WTC11 (cell line): ENCODE measurements around the gene NKIRAS2. TPM values are rescaled to one million over a fixed set of nuclear protein-coding genes. Genes with fewer than 3 reads are reported as not detected.

ENCODE experiments used
- ATAC-seq: fragments of 200-7000 bp; cut with Tn5 transposase; 2 replicates; pipeline ENCODE4 v1.10.0; 2021; ENCODE audit warnings: mild to moderate bottlenecking, moderate library complexity
- CTCF ChIA-PET: fragments of 300-600 bp; sonication (Branson Sonifier 250); formaldehyde crosslinking; loops from one replicate; lab custom pipeline; 2021; ENCODE audit warnings: antibody characterized with exemption; lab: Charles Lee
- POLR2A ChIA-PET: fragments of 350-600 bp; sonication (Branson Sonifier 250); formaldehyde crosslinking; loops from one replicate; lab custom pipeline; 2021; ENCODE audit warnings: antibody characterized with exemption; lab: Charles Lee
- DNase-seq: peaks from one replicate; pipeline ENCODE4 v3.0.0; 2021; ENCODE audit warnings: low spot score
- H3K27ac Mint-ChIP-seq: 2 replicates; pipeline ENCODE4 v1.8.0; 2021; ENCODE audit warnings: mixed read lengths
- H3K27me3 Mint-ChIP-seq: 2 replicates; pipeline ENCODE4 v1.8.0; 2021; ENCODE audit warnings: low read depth, mild to moderate bottlenecking, moderate library complexity, mixed read lengths
- H3K36me3 Mint-ChIP-seq: 2 replicates; pipeline ENCODE4 v1.8.0; 2021; ENCODE audit warnings: mixed read lengths
- H3K4me1 Mint-ChIP-seq: 2 replicates; pipeline ENCODE4 v1.8.0; 2022; ENCODE audit warnings: mixed read lengths
- H3K4me3 Mint-ChIP-seq: 2 replicates; pipeline ENCODE4 v1.8.0; 2021; ENCODE audit warnings: mild to moderate bottlenecking, moderate library complexity, mixed read lengths
- H3K9me3 Mint-ChIP-seq: 2 replicates; pipeline ENCODE4 v1.8.0; 2021; ENCODE audit warnings: mixed read lengths
- ATF3 ChIP-seq: sonication (generic); formaldehyde crosslinking; conservative IDR thresholded peaks from 2 replicates; pipeline ENCODE4 v1.8.1; 2022; ENCODE audit warnings: mild to moderate bottlenecking, missing genetic modification reagents
- CBFB ChIP-seq: sonication (generic); formaldehyde crosslinking; IDR thresholded peaks from 2 replicates; pipeline ENCODE4 v1.8.1; 2022; ENCODE audit warnings: mild to moderate bottlenecking, low read depth, missing genetic modification reagents
- CREM ChIP-seq: sonication (generic); formaldehyde crosslinking; IDR thresholded peaks from 2 replicates; pipeline ENCODE4 v1.8.1; 2022; ENCODE audit warnings: mild to moderate bottlenecking, missing genetic modification reagents, moderate library complexity
- ELF4 ChIP-seq: sonication (generic); formaldehyde crosslinking; IDR thresholded peaks from 2 replicates; pipeline ENCODE4 v1.8.1; 2022; ENCODE audit warnings: low read depth, mild to moderate bottlenecking, moderate library complexity, missing genetic modification reagents
- EMX1 ChIP-seq: fragments of 250-450 bp; sonication (Bioruptor Pico); IDR thresholded peaks from 2 replicates; pipeline ENCODE4 v1.8.0; 2021; ENCODE audit warnings: mild to moderate bottlenecking
- FOXP1 ChIP-seq: sonication (generic); formaldehyde crosslinking; IDR thresholded peaks from 2 replicates; pipeline ENCODE4 v1.8.0; 2022; ENCODE audit warnings: missing genetic modification reagents, mild to moderate bottlenecking, moderate library complexity, borderline replicate concordance
- IRF1 ChIP-seq: sonication (generic); formaldehyde crosslinking; IDR thresholded peaks from 2 replicates; pipeline ENCODE4 v1.8.0; 2023; ENCODE audit warnings: missing genetic modification reagents
- NR2C2 ChIP-seq: sonication (generic); formaldehyde crosslinking; IDR thresholded peaks from 2 replicates; pipeline ENCODE4 v1.8.0; 2022; ENCODE audit warnings: mild to moderate bottlenecking, missing genetic modification reagents
- RELA ChIP-seq: sonication (generic); formaldehyde crosslinking; IDR thresholded peaks from 2 replicates; pipeline ENCODE4 v1.8.1; 2022; ENCODE audit warnings: missing genetic modification reagents, mild to moderate bottlenecking, borderline replicate concordance
- RORB ChIP-seq: fragments of 250-450 bp; sonication (Bioruptor Pico); IDR thresholded peaks from 2 replicates; pipeline ENCODE4 v1.9.0; 2021; ENCODE audit warnings: mild to moderate bottlenecking
- SOX15 ChIP-seq: fragments of 250-450 bp; sonication (Bioruptor Pico); IDR thresholded peaks from 2 replicates; pipeline ENCODE4 v1.9.0; 2021; ENCODE audit warnings: mild to moderate bottlenecking
- TCF7 ChIP-seq: sonication (generic); formaldehyde crosslinking; IDR thresholded peaks from 2 replicates; pipeline ENCODE4 v1.8.0; 2022; ENCODE audit warnings: mild to moderate bottlenecking, low read depth, missing genetic modification reagents, moderate library complexity
- TEAD1 ChIP-seq: sonication (generic); formaldehyde crosslinking; IDR thresholded peaks from 2 replicates; pipeline ENCODE4 v1.8.0; 2022; ENCODE audit warnings: mild to moderate bottlenecking, missing genetic modification reagents
- TP53 ChIP-seq: sonication (generic); formaldehyde crosslinking; IDR thresholded peaks from 2 replicates; pipeline ENCODE4 v1.8.1; 2023; ENCODE audit warnings: mild to moderate bottlenecking, missing genetic modification reagents
- ZNF317 ChIP-seq: sonication (generic); formaldehyde crosslinking; IDR thresholded peaks from 2 replicates; pipeline ENCODE4 v1.8.1; 2023; ENCODE audit warnings: low read depth, mild to moderate bottlenecking, moderate library complexity, missing genetic modification reagents, borderline replicate concordance
- ZNF416 ChIP-seq: fragments of 250-450 bp; sonication (Bioruptor Pico); IDR thresholded peaks from 2 replicates; pipeline ENCODE4 v1.9.0; 2021; ENCODE audit warnings: mild to moderate bottlenecking, inconsistent platforms
- ZNF671 ChIP-seq: fragments of 250-450 bp; sonication (Bioruptor Pico); IDR thresholded peaks from 2 replicates; pipeline ENCODE4 v1.8.0; 2021; ENCODE audit warnings: mild to moderate bottlenecking
- total RNA-seq: library from RNA; stranded (reverse); gene quantifications from 3 replicates; pipeline ENCODE4 v1.2.3, GENCODE V29; 2021
- TF ChIP-seq, protein P1 (sequence below): fragments of 250-450 bp; sonication (Bioruptor Pico); IDR thresholded peaks from 2 replicates; pipeline ENCODE4 v1.9.0; 2021; ENCODE audit warnings: mild to moderate bottlenecking, borderline replicate concordance
- TF ChIP-seq, protein P2 (sequence below): sonication (generic); formaldehyde crosslinking; IDR thresholded peaks from 2 replicates; pipeline ENCODE4 v1.8.0; 2022; ENCODE audit warnings: mild to moderate bottlenecking, missing genetic modification reagents
- TF ChIP-seq, protein P3 (sequence below): sonication (generic); formaldehyde crosslinking; conservative IDR thresholded peaks from 2 replicates; pipeline ENCODE4 v1.8.1; 2023; ENCODE audit warnings: mild to moderate bottlenecking, low read depth, missing genetic modification reagents, moderate library complexity
- TF ChIP-seq, protein P4 (sequence below): sonication (generic); formaldehyde crosslinking; IDR thresholded peaks from 2 replicates; pipeline ENCODE4 v1.8.1; 2022; ENCODE audit warnings: missing genetic modification reagents, borderline replicate concordance
- TF ChIP-seq, protein P5 (sequence below): sonication (generic); formaldehyde crosslinking; IDR thresholded peaks from 2 replicates; pipeline ENCODE4 v1.8.0; 2022; ENCODE audit warnings: mild to moderate bottlenecking, missing genetic modification reagents

The NKIRAS2 gene
- total RNA-seq, 1 experiment from 2014 or later, result 36.1 TPM

GRCh38 chr17:41975099-41976083, 44.5 kb upstream of the NKIRAS2 start (continued):
- TF ChIP-seq, protein P1, sequence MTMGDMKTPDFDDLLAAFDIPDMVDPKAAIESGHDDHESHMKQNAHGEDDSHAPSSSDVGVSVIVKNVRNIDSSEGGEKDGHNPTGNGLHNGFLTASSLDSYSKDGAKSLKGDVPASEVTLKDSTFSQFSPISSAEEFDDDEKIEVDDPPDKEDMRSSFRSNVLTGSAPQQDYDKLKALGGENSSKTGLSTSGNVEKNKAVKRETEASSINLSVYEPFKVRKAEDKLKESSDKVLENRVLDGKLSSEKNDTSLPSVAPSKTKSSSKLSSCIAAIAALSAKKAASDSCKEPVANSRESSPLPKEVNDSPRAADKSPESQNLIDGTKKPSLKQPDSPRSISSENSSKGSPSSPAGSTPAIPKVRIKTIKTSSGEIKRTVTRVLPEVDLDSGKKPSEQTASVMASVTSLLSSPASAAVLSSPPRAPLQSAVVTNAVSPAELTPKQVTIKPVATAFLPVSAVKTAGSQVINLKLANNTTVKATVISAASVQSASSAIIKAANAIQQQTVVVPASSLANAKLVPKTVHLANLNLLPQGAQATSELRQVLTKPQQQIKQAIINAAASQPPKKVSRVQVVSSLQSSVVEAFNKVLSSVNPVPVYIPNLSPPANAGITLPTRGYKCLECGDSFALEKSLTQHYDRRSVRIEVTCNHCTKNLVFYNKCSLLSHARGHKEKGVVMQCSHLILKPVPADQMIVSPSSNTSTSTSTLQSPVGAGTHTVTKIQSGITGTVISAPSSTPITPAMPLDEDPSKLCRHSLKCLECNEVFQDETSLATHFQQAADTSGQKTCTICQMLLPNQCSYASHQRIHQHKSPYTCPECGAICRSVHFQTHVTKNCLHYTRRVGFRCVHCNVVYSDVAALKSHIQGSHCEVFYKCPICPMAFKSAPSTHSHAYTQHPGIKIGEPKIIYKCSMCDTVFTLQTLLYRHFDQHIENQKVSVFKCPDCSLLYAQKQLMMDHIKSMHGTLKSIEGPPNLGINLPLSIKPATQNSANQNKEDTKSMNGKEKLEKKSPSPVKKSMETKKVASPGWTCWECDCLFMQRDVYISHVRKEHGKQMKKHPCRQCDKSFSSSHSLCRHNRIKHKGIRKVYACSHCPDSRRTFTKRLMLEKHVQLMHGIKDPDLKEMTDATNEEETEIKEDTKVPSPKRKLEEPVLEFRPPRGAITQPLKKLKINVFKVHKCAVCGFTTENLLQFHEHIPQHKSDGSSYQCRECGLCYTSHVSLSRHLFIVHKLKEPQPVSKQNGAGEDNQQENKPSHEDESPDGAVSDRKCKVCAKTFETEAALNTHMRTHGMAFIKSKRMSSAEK, result no peak
- TF ChIP-seq EMX1 (CRISPR knock-in tag), result no peak
- TF ChIP-seq, protein P2, sequence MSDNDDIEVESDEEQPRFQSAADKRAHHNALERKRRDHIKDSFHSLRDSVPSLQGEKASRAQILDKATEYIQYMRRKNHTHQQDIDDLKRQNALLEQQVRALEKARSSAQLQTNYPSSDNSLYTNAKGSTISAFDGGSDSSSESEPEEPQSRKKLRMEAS (CRISPR knock-in tag), result no peak

DNA sequence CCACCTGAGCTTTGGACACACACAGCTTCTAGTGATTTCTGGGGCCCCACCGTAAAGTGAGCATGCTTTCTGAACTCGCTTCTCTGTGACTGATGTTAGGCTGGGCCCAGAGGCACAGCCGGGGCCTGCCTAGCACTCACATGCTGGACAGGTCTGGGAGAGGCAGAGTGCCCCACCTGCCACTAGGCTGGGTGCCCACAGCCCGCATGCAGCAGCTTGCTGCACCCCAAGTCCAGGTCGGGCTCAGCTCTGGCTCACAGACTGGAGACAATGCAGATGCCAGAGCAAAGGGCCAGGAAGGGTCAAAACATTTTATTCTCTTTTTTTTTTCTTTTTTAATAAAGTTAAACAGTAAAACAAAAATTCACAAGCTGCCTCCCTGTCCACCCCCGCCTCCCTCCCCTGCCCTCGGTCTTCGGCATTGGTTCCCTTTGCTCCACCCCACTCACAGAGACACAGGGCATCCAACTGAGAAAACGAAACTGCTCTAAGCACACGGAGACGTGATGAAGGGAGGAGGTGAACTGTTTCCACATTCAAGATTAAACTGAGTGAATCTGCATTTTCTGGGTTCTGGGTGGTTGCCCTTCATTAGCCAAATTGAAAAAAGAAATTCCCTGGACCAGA, 43.6 kb upstream of the NKIRAS2 start:
- Mint-ChIP-seq H3K27me3 (no peaks in the 10 kb centered on the region), H3K9me3 (no peaks in the 10 kb centered on the region), H3K36me3 (peaks cover 62% of the 10 kb centered on the region), H3K4me1 (no peaks in the 10 kb centered on the region), H3K27ac (no peak overlapping the region), H3K4me3 (no peak overlapping the region)
- POLR2A ChIA-PET, result interaction anchor here (1.2 to 2.0 kb wide), 2 partner anchors 10 to 21 kb away, joined by 3 to 7 read pairs; partner anchors contain the start of gene CNP
- TF ChIP-seq CREM (no peak), NR2C2 (no peak), ZNF671 (no peak), ELF4 (no peak), CBFB (CRISPR knock-in tag) (no peak), IRF1 (CRISPR knock-in tag) (no peak), TP53 (CRISPR knock-in tag) (no peak), ATF3 (CRISPR knock-in tag) (no peak), TCF7 (no peak), FOXP1 (CRISPR knock-in tag) (no peak), RORB (CRISPR knock-in tag) (no peak), SOX15 (CRISPR knock-in tag) (no peak), ZNF416 (CRISPR knock-in tag) (no peak), TEAD1 (no peak), ZNF317 (CRISPR knock-in tag) (no peak), RELA (CRISPR knock-in tag) (no peak)
- TF ChIP-seq, protein P3, sequence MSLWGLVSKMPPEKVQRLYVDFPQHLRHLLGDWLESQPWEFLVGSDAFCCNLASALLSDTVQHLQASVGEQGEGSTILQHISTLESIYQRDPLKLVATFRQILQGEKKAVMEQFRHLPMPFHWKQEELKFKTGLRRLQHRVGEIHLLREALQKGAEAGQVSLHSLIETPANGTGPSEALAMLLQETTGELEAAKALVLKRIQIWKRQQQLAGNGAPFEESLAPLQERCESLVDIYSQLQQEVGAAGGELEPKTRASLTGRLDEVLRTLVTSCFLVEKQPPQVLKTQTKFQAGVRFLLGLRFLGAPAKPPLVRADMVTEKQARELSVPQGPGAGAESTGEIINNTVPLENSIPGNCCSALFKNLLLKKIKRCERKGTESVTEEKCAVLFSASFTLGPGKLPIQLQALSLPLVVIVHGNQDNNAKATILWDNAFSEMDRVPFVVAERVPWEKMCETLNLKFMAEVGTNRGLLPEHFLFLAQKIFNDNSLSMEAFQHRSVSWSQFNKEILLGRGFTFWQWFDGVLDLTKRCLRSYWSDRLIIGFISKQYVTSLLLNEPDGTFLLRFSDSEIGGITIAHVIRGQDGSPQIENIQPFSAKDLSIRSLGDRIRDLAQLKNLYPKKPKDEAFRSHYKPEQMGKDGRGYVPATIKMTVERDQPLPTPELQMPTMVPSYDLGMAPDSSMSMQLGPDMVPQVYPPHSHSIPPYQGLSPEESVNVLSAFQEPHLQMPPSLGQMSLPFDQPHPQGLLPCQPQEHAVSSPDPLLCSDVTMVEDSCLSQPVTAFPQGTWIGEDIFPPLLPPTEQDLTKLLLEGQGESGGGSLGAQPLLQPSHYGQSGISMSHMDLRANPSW (CRISPR knock-in tag), result no peak
- TF ChIP-seq, protein P4, sequence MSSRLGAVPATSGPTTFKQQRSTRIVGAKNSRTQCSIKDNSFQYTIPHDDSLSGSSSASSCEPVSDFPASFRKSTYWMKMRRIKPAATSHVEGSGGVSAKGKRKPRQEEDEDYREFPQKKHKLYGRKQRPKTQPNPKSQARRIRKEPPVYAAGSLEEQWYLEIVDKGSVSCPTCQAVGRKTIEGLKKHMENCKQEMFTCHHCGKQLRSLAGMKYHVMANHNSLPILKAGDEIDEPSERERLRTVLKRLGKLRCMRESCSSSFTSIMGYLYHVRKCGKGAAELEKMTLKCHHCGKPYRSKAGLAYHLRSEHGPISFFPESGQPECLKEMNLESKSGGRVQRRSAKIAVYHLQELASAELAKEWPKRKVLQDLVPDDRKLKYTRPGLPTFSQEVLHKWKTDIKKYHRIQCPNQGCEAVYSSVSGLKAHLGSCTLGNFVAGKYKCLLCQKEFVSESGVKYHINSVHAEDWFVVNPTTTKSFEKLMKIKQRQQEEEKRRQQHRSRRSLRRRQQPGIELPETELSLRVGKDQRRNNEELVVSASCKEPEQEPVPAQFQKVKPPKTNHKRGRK, result no peak
- TF ChIP-seq, protein P5, sequence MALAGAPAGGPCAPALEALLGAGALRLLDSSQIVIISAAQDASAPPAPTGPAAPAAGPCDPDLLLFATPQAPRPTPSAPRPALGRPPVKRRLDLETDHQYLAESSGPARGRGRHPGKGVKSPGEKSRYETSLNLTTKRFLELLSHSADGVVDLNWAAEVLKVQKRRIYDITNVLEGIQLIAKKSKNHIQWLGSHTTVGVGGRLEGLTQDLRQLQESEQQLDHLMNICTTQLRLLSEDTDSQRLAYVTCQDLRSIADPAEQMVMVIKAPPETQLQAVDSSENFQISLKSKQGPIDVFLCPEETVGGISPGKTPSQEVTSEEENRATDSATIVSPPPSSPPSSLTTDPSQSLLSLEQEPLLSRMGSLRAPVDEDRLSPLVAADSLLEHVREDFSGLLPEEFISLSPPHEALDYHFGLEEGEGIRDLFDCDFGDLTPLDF, result no peak
- TF ChIP-seq, protein P2 (CRISPR knock-in tag), result no peak
- DNase-seq, result no peak
- no peak for ATAC-seq
- CTCF ChIA-PET, result interaction anchor here (0.5 kb wide), 1 partner anchor 82 kb away, joined by 5 read pairs; no protein-coding TSS in a partner anchor
